ENCODE measurements around the gene CD38. TPM values are rescaled to one million over a fixed set of nuclear protein-coding genes. Genes with fewer than 3 reads are reported as not detected.

Gene CD38
- total RNA-seq, 1 experiment from 2014 or later: 0.07 TPM

DNA sequence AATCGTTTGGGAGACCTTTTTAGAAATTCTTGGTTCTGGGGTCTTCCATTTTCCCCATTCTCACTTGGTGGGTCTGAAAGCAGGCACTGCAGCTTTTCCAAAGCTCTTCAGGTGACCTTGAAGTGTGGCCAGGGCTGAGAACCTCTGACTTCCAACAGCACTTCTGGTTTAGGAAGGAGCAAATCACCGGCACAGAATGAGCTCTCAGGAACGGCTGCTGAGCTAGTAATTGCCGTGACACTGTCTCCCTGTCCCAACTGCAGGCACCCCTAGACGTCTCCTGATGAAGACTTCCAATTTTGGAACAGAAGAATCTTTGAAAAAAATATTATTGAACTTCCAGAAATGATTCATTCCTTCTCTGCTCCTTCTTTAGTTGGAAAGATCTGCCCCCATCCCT lies 31.3 kb downstream of the CD38 start:
- no peaks in the 10 kb centered on the region for H3K9me3 ChIP-seq (ENCODE audit: control insufficient read depth, low read depth, low read length)
- no peak overlapping the region for H2BK12ac ChIP-seq (ENCODE audit: insufficient read length, low read depth, low read length)
- no peak overlapping the region for H4K91ac ChIP-seq (ENCODE audit: insufficient read length, low read depth, low read length)
- Mint-ChIP-seq H3K27ac (no peak overlapping the region), H3K4me1 (peaks cover 12% of the 10 kb centered on the region in 2 experiments), H3K9me3 (no peaks in the 10 kb centered on the region), H3K36me3 (ENCODE audit: insufficient read depth in 1 of 3, low read depth in 3 of 3) (no peaks in the 10 kb centered on the region), H3K27me3 (ENCODE audit: low read depth) (no peaks in the 10 kb centered on the region), H3K4me3 (no peak overlapping the region)
- no peaks in the 10 kb centered on the region; the same call in 1 of the 2 replicates for H3K27me3 ChIP-seq (ENCODE audit: insufficient read depth, low read length)
- no peak overlapping the region for H2BK120ac ChIP-seq (ENCODE audit: low read depth, low read length, poor library complexity, severe bottlenecking)
- H3K27ac ChIP-seq (ENCODE audit: insufficient read length, low read depth, low read length): no peak overlapping the region
- H3K56ac ChIP-seq (ENCODE audit: insufficient read length, low read depth, low read length): no peak overlapping the region
- no peak for DNase-seq
- TF ChIP-seq, protein P1, sequence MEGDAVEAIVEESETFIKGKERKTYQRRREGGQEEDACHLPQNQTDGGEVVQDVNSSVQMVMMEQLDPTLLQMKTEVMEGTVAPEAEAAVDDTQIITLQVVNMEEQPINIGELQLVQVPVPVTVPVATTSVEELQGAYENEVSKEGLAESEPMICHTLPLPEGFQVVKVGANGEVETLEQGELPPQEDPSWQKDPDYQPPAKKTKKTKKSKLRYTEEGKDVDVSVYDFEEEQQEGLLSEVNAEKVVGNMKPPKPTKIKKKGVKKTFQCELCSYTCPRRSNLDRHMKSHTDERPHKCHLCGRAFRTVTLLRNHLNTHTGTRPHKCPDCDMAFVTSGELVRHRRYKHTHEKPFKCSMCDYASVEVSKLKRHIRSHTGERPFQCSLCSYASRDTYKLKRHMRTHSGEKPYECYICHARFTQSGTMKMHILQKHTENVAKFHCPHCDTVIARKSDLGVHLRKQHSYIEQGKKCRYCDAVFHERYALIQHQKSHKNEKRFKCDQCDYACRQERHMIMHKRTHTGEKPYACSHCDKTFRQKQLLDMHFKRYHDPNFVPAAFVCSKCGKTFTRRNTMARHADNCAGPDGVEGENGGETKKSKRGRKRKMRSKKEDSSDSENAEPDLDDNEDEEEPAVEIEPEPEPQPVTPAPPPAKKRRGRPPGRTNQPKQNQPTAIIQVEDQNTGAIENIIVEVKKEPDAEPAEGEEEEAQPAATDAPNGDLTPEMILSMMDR (conservative IDR thresholded peaks at IDR 0.05): no peak
- no peak overlapping the region for H4K8ac ChIP-seq (replicated peaks; ENCODE audit: insufficient read length, low read depth, low read length)
- H2BK5ac ChIP-seq (ENCODE audit: insufficient read length, low read length): no peak overlapping the region
- no peak overlapping the region for H3K23ac ChIP-seq (ENCODE audit: insufficient read length, low read depth, low read length)
- no peak overlapping the region for H2BK15ac ChIP-seq (ENCODE audit: low read depth, low read length)
- WGBS (ENCODE audit: extremely low coverage, insufficient read length, low lambda C conversion rate): no CpG with 5 or more reads among the region's 5 CpGs
- no peak overlapping the region for H3K18ac ChIP-seq (ENCODE audit: insufficient read length, low read depth, low read length)
- H2AFZ ChIP-seq (ENCODE audit: low read length): no peak overlapping the region
- no peak overlapping the region for H3K4me2 ChIP-seq (ENCODE audit: insufficient read depth, insufficient read length, low read length)
- H2BK20ac ChIP-seq (ENCODE audit: low read depth, low read length, poor library complexity, severe bottlenecking): no peak overlapping the region
- H3K23me2 ChIP-seq (ENCODE audit: insufficient read length, low read depth, low read length, poor library complexity, severe bottlenecking): no peaks in the 10 kb centered on the region
- H3T11ph ChIP-seq (ENCODE audit: low read length): no peak overlapping the region
- no peak overlapping the region for H3K9ac ChIP-seq (ENCODE audit: extremely low read depth, insufficient read length, low read length)
- H4K20me1 ChIP-seq (ENCODE audit: control insufficient read depth, insufficient read depth, insufficient read length): no peaks in the 10 kb centered on the region
- no peaks in the 10 kb centered on the region for H3K4me1 ChIP-seq (ENCODE audit: insufficient read depth, low read length)
- H3K4ac ChIP-seq (ENCODE audit: low read depth, low read length): no peak overlapping the region
- no peak overlapping the region for H4K5ac ChIP-seq (ENCODE audit: insufficient read length, low read depth, low read length)
- H3K79me1 ChIP-seq (ENCODE audit: insufficient read depth, low read depth, low read length, poor library complexity, severe bottlenecking): no peaks in the 10 kb centered on the region
- H3K79me2 ChIP-seq (ENCODE audit: insufficient read depth, low read length): no peaks in the 10 kb centered on the region; the same call in 1 of the 2 replicates
- no peak overlapping the region for H3K14ac ChIP-seq (ENCODE audit: insufficient read depth, low read length)
- no peak overlapping the region for H2AK5ac ChIP-seq (ENCODE audit: insufficient read length, low read length)

Measured in H9 (cell line).